ENCODE results near the gene RPL13. TPM values are rescaled to one million over a fixed set of nuclear protein-coding genes. Genes with fewer than 3 reads are reported as not detected.
"Not testable (repeated sequence)": the region's sequence is repeated elsewhere in the genome, so short reads cannot be mapped to it uniquely, and the experiment has no call there.

The RPL13 gene
- total RNA-seq, 1 donor from 2014 or later = 2,788 TPM

- DNase-seq (ENCODE audit: low spot score) = no peak
These were observed 15.9 kb downstream of the RPL13 start for GRCh38 chr16:89576153-89577054.

DNA sequence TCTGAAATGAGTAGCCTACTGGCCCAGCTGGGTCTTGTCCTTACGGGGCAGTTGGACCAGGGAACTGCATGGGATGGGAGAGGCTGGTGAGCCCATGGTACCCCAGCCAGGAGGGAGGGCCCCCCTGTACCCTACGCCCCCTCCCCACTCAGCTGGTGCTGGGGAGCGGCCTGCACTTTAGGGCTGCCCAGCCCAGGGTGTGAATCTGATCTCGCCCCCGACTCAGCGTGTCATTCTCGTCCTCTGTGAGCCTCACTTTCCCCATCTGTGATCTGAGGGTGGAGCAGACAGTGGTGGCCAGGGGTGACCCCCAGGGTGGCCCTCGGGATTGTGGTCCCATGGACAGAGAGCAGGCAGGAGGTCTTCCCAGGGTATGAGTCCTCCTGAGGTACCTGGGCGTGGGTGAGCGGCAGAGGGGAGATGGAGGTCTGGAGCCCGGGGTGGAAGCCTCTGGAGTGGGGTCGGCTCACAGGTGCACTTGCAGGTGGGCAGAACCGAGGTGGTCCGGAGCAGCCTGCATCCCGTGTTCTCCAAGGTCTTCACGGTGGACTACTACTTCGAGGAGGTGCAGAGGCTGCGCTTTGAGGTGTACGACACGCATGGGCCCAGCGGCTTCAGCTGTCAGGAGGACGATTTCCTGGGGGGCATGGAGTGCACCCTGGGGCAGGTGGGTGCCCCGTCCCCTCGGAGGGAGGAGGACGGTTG, 16.7 kb downstream of the RPL13 start:
- DNase-seq (ENCODE audit: low spot score) = no peak

- DNase-seq (ENCODE audit: low spot score) = no peak
These were observed 18.9 kb downstream of the RPL13 start for GRCh38 chr16:89579351-89579750.

DNA sequence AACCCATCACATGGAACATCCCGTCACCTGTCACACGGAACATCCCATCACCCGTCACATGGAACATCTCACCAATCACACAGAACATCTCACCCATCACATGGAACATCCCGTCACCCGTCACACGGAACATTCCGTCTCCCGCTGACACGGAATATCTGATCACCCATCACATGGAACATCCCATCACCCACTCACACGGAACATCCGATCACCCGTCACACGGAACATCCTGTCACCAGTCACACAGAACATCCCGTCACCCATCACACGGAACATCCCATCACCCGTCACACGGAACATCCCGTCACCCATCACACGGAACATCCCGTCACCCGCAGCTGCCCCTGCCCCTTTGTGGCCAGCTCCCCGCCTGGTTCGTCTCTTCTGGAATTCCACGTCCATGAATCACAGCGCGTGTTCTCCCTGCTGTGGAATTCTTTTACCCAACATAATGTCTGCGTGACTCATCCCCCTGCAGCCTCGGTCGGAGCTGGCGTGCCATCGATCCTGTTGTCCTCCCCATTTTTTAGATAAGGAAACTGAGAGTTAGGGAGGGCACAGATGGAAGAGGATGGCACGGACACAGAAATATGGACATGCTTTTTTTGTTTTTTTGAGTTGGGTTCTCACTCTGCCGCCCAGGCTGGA, 20.7 kb downstream of the RPL13 start:
- DNase-seq (ENCODE audit: low spot score) = peak; percentile 24

- no peak for DNase-seq (ENCODE audit: low spot score)
These were observed 21.5 kb downstream of the RPL13 start for GRCh38 chr16:89581861-89582563.

- no peak for DNase-seq (ENCODE audit: low spot score)
These were observed 22.2 kb downstream of the RPL13 start for GRCh38 chr16:89582614-89583196.

GRCh38 chr16:89583197-89583894, 22.9 kb downstream of the RPL13 start:
- no peak for DNase-seq (ENCODE audit: low spot score)

GRCh38 chr16:89583895-89584644, 23.6 kb downstream of the RPL13 start:
- DNase-seq (ENCODE audit: low spot score) = no peak

DNA sequence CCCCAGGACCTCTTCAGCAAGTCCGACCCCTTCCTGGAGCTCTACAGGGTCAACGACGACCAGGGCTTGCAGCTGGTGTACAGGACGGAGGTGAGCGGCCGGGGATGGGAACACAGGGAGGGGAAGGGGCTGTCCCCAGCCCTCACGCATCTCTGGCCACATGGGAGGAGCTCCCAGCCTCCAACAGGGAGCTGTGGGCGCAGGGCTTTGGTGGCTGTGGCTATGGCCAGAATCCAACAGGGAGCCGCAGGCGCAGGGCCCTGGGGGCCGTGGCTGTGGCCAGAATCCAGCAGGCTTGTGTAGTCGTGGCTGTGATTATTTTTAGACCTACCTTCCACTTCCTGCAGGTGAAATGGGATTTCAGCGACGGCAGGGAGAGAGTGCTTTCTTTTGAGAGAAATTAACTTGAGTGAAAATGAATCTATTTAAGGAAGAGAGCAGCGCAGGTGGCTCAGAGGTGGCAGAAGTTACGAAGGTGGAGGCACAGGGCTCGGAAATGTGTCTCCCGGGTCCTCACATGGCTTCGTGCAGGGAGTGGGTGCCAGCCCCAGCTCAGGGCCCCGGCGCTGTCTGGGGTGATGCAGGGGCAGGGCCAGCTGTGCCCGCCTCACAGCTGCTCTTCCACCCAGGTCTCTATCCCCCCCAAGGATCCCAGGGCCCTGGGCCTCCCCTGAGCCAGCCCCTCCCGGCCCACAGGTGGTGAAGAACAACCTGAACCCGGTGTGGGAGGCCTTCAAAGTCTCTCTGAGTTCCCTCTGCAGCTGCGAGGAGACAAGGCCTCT, 24.5 kb downstream of the RPL13 start:
- no peak for DNase-seq (ENCODE audit: low spot score)

GRCh38 chr16:89586218-89586617, 25.7 kb downstream of the RPL13 start:
- no peak for DNase-seq (ENCODE audit: low spot score)

- no peak for DNase-seq (ENCODE audit: low spot score)
These were observed 26.4 kb downstream of the RPL13 start for GRCh38 chr16:89586853-89587252.

DNA sequence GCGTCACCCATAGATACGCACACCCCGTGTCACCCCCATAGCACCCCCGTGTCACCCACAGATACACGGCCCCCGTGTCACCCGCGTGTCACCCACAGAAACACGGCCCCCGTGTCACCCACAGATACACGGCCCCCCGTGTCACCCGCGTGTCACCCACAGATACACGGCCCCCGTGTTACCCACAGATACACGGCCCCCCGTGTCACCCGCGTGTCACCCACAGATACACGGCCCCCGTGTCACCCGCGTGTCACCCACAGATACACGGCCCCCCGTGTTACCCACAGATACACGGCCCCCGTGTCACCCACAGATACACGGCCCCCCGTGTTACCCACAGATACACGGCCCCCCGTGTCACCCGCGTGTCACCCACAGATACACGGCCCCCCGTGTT, 27.2 kb downstream of the RPL13 start:
- DNase-seq (ENCODE audit: low spot score) = not testable (repeated sequence)

DNA sequence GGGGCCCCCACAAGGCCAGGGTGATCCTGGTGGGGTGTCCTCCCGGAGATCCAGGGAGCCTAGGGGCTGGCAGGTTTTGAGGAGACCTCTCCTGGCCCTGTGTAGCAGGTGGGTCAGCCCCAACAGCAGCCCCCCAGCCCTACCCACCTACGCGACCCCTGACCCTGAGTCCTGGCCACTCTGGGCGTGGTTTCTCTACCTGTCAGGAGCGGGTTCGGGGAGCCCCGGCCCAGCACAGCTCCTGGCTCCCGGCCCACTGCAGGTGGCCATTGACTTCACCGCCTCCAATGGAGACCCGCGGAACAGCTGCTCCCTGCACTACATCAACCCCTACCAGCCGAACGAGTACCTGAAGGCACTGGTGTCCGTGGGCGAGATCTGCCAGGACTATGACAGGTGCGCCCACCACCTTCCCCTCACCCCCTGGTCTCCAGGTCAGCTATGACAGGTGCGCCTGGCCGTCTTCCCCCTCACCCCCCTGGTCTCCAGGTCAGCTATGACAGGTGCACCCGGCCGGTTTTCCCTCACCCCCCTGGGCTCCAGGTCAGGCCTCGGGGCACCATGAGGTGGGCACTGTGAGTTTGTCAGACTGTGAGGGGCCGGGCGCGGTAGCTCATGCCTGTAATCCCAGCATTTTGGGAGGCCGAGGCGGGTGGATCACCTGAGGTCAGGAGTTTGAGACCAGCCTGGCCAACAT, 28.1 kb downstream of the RPL13 start:
- DNase-seq (ENCODE audit: low spot score) = no peak

DNA sequence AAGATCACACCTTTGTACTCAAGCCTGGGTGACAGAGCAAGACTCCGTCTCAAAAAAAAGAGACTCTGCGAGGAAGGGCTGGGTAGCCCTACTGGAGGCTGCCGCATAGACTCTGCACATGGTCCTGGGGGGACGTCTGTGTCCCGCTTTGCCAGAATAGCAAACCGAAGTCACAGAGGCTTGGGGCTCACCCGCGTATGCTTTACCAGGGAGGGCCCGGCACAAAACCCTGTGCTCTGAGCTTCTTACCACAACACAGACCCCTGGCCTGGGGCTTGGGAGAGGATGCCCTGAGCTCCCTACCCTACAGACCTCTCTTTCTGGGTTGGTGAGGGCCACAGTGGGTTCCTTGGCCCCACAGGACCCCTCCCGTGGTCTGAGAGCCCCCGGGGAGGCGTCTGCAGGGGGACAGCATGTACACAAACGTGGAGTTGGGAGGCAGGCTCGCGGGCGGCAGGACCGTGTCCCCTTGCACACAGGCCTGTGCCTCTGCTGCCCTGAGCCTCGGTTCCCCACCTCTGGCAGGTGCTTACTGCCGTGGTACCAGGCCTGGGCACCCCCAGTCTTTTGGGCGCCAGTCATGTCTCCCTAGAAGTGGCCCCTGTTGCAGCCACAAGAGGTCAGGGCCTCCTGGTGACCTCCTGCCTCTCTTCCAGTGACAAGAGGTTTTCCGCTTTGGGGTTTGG, 28.9 kb downstream of the RPL13 start:
- no peak for DNase-seq (ENCODE audit: low spot score)

- DNase-seq (ENCODE audit: low spot score) = no peak
These were observed 33.4 kb downstream of the RPL13 start for GRCh38 chr16:89593841-89594240.

- no peak for DNase-seq (ENCODE audit: low spot score)
These were observed 35.0 kb downstream of the RPL13 start for GRCh38 chr16:89595330-89596060.

GRCh38 chr16:89596061-89596689, 35.7 kb downstream of the RPL13 start:
- DNase-seq (ENCODE audit: low spot score) = no peak

Data from umbilical cord (tissue), 2 donors.